ENCODE measurements around the gene NELL1.

Gene NELL1

DNA sequence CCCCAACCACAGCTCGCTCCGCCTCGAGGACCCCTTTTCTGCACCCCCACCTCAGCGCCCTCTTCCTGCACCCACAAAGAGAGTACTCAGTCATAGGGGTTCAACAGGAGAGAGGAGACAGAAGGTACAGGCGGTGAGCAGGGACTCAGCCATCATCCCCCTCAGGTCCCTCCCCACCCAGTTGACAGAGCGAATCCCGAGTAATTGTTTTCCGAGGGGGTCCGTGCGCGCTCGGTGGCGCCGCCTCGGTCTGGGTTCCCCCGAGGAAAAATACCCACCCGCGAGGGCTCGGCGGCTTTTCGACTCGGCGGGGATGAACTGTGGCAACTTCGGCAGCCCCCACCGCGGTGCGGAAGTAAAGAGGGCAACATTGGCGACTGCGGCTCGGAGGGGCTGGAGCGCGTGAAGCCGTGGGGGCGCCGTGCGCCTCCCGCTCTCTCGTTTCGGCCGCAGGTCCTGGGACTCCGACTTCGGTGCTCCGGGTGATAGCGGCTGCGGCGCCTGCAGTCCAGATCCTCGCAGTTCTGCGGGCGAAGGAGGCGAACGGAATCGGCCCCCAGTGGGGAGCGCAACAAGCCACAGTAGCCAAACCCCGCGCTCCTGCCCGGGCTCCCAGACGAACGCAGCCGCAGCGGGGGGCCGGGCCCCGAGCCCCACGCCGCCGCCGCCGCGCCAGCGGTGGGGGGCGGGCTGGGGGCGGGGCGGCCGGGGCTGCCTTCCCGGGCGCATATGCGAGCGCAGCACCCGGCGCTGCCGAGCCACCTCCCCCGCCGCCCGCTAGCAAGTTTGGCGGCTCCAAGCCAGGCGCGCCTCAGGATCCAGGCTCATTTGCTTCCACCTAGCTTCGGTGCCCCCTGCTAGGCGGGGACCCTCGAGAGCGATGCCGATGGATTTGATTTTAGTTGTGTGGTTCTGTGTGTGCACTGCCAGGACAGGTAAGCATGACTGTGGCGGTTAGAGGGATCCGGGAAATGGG lies at the start of gene NELL1:
NELL1 (plus strand) TSS at position 743 of the 976 bp plus-strand sequence.
- Histone ChIP-seq H3K27ac (no peak within 1 kb of the TSS), H3K9ac (ENCODE audit: insufficient read length) (no peak within 1 kb of the TSS), H3K9me3 (ENCODE audit: low read depth, low read length) (no peaks in the 10 kb centered on the region), H3K36me3 (ENCODE audit: insufficient read depth, low read length) (no peaks in the 10 kb centered on the region), H3K4me3 (peak within 1 kb of the TSS; percentile 73)
- TF ChIP-seq FOXP2 (optimal IDR thresholded peaks at IDR 0.05; ENCODE audit: control extremely low read depth, extremely low read length, insufficient read depth) (no peak), POLR2AphosphoS5 (IDR thresholded peaks at IDR 0.05; ENCODE audit: borderline replicate concordance, low read depth, low read length) (no peak), EZH2 (IDR thresholded peaks at IDR 0.05) (peak; percentile 46)
- DNase-seq (ENCODE audit: low read depth, low spot score) = no peak

DNA sequence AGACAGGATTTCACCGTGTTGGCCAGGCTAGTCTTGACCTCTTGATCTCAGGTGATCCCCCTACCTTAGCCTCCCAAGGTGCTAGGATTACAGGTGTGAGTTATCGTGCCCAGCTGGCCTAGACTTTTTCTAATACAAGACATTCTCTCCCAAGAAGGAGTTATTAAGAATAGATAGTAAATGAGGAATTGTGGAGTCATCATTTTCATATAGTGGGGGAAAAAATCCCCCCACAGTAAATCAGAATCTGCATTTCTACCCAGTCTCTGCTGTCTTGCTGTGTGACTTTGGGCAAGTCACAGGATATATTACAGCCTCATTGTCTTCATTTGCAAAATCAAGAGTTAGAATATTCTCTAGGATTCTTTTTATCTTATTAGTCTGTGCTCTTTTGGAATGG lies 48.4 kb upstream of the NELL1 start:
- DNase-seq (ENCODE audit: low read depth, low spot score) = no peak
- no peak for TF ChIP-seq EZH2 (IDR thresholded peaks at IDR 0.05)
- no peak for TF ChIP-seq FOXP2 (optimal IDR thresholded peaks at IDR 0.05; ENCODE audit: control extremely low read depth, extremely low read length, insufficient read depth)
- no peak for TF ChIP-seq POLR2AphosphoS5 (IDR thresholded peaks at IDR 0.05; ENCODE audit: borderline replicate concordance, low read depth, low read length)
- H3K36me3 ChIP-seq (ENCODE audit: insufficient read depth, low read length) = no peaks in the 10 kb centered on the region

DNA sequence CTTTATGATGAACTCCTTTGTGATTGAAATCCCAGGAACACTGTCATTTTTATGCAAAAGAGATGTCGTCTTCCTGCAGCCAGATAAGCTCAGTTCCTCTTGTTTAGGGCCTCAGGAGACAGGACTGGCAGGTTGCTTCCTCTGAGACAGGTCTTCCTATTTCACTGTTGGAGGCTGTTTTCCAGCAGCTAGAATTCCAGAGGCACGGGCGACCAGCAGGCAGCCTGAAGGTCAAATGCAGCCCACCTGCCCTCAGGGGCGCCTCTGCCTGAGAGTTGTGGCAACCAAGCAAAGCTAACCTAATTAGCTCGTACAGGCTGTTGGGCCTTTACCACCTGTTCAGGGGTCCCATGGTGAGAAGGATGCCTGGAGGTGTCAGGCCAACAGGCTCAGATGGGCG lies 47.7 kb upstream of the NELL1 start:
- Histone ChIP-seq H3K9ac (ENCODE audit: insufficient read length) (no peak overlapping the region), H3K9me3 (ENCODE audit: low read depth, low read length) (no peaks in the 10 kb centered on the region), H3K36me3 (ENCODE audit: insufficient read depth, low read length) (no peaks in the 10 kb centered on the region), H3K4me3 (no peak overlapping the region), H3K27ac (no peak overlapping the region)
- no peak for TF ChIP-seq EZH2 (IDR thresholded peaks at IDR 0.05)
- TF ChIP-seq POLR2AphosphoS5 (IDR thresholded peaks at IDR 0.05; ENCODE audit: borderline replicate concordance, low read depth, low read length) = no peak
- TF ChIP-seq FOXP2 (optimal IDR thresholded peaks at IDR 0.05; ENCODE audit: control extremely low read depth, extremely low read length, insufficient read depth) = no peak
- no peak for DNase-seq (ENCODE audit: low read depth, low spot score)

More for the DNA sequence above, 48.4 kb upstream of the NELL1 start:
- Histone ChIP-seq H3K9ac (ENCODE audit: insufficient read length) (no peak overlapping the region), H3K9me3 (ENCODE audit: low read depth, low read length) (no peaks in the 10 kb centered on the region), H3K4me3 (no peak overlapping the region), H3K27ac (no peak overlapping the region)

DNA sequence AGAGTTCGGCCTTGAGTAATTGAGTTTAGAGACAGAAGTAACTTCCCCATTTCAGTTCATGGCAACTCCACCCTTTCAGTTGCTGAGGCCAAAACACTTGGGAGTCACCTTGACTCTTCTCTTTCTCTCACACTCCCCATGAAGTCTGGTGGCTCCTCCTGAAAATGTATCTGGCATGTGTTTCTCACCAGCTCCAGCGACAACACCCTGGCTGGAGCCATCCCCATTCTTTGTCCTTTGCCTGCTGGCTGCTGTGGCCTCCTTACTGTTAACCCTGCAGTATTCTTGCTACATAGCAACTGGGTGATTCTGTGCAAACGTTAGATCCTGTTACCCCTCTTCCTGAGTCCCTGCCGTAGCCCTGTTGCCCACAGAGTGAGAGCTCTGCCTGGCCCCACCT lies 46.1 kb upstream of the NELL1 start:
- DNase-seq (ENCODE audit: low read depth, low spot score) = no peak
- H3K36me3 ChIP-seq (ENCODE audit: insufficient read depth, low read length) = no peaks in the 10 kb centered on the region
- TF ChIP-seq EZH2 (IDR thresholded peaks at IDR 0.05) = no peak
- no peak for TF ChIP-seq FOXP2 (optimal IDR thresholded peaks at IDR 0.05; ENCODE audit: control extremely low read depth, extremely low read length, insufficient read depth)
- no peak for TF ChIP-seq POLR2AphosphoS5 (IDR thresholded peaks at IDR 0.05; ENCODE audit: borderline replicate concordance, low read depth, low read length)
- H3K4me3 ChIP-seq = no peak overlapping the region
- H3K27ac ChIP-seq = no peak overlapping the region
- no peaks in the 10 kb centered on the region for H3K9me3 ChIP-seq (ENCODE audit: low read depth, low read length)
- no peak overlapping the region for H3K9ac ChIP-seq (ENCODE audit: insufficient read length)

DNA sequence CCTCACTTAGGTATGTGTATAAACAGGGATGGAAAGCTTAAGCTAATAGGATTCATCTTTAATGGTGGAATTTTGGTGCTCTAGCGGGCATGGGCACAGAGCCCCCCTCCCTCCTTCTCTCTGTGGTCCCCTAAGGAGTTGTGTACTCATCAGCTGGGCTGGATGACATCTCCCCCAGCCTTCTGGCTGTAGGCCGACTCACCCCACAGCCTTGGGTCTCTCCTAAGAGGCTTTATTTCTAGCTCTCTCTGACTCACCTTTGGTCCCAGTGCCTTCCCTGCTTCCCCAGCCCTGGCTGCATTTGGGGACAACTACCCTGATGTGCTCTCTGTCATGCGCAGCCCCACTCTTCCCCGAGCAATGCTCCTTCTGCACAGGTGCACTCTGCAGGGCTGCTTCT lies 43.1 kb upstream of the NELL1 start:
- TF ChIP-seq FOXP2 (optimal IDR thresholded peaks at IDR 0.05; ENCODE audit: control extremely low read depth, extremely low read length, insufficient read depth) (no peak), EZH2 (IDR thresholded peaks at IDR 0.05) (no peak), POLR2AphosphoS5 (IDR thresholded peaks at IDR 0.05; ENCODE audit: borderline replicate concordance, low read depth, low read length) (no peak)

DNA sequence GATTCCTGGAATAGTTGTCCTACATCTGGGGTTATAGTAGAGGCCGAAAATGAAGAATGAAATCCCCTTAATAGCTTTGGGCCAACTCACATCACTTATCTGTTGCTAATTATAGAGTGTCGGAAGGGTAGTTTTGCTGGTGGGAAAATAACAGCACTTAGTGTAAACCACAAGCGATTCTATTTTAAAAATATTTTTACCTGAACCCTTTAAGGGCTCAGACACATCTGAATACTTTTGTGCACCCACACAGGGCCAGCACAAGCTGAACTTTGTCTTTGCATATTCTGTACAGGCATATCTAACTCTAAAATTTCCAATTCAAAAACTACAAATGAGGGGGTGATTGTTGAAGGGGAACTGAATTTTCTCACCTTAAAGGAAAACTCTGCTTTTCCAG lies 42.4 kb upstream of the NELL1 start:
- Histone ChIP-seq H3K9ac (ENCODE audit: insufficient read length) (no peak overlapping the region), H3K9me3 (ENCODE audit: low read depth, low read length) (no peaks in the 10 kb centered on the region), H3K4me3 (no peak overlapping the region), H3K36me3 (ENCODE audit: insufficient read depth, low read length) (no peaks in the 10 kb centered on the region), H3K27ac (no peak overlapping the region)
- no peak for DNase-seq (ENCODE audit: low read depth, low spot score)
- no peak for TF ChIP-seq EZH2 (IDR thresholded peaks at IDR 0.05)
- TF ChIP-seq POLR2AphosphoS5 (IDR thresholded peaks at IDR 0.05; ENCODE audit: borderline replicate concordance, low read depth, low read length) = no peak
- TF ChIP-seq FOXP2 (optimal IDR thresholded peaks at IDR 0.05; ENCODE audit: control extremely low read depth, extremely low read length, insufficient read depth) = no peak

More for the DNA sequence above, 43.1 kb upstream of the NELL1 start:
- H3K9me3 ChIP-seq (ENCODE audit: low read depth, low read length) = no peaks in the 10 kb centered on the region
- H3K9ac ChIP-seq (ENCODE audit: insufficient read length) = no peak overlapping the region
- DNase-seq (ENCODE audit: low read depth, low spot score) = no peak
- H3K27ac ChIP-seq = no peak overlapping the region
- no peak overlapping the region for H3K4me3 ChIP-seq
- H3K36me3 ChIP-seq (ENCODE audit: insufficient read depth, low read length) = no peaks in the 10 kb centered on the region

DNA sequence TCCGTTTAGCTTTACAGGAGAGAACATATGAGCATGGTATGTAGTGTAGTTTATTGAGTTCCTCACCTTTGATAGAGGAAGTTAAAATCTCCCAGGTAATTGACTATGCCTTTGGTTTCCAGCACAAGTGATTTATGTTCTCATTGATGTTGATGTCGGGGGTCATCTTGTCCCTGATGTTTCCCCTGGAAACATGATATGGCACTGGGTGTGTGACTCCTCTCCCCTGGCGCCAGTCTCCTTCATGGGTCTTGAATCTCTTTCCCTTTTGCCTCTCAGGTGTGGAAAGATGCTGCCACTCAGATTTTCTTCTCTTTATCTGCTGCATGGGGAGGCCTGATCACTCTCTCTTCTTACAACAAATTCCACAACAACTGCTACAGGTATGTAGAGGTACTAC lies 41.7 kb upstream of the NELL1 start:
- H3K9ac ChIP-seq (ENCODE audit: insufficient read length) = no peak overlapping the region
- no peak overlapping the region for H3K27ac ChIP-seq
- H3K9me3 ChIP-seq (ENCODE audit: low read depth, low read length) = no peaks in the 10 kb centered on the region
- DNase-seq (ENCODE audit: low read depth, low spot score) = no peak
- TF ChIP-seq FOXP2 (optimal IDR thresholded peaks at IDR 0.05; ENCODE audit: control extremely low read depth, extremely low read length, insufficient read depth) (no peak), EZH2 (IDR thresholded peaks at IDR 0.05) (no peak), POLR2AphosphoS5 (IDR thresholded peaks at IDR 0.05; ENCODE audit: borderline replicate concordance, low read depth, low read length) (no peak)
- H3K4me3 ChIP-seq = no peak overlapping the region
- H3K36me3 ChIP-seq (ENCODE audit: insufficient read depth, low read length) = no peaks in the 10 kb centered on the region

DNA sequence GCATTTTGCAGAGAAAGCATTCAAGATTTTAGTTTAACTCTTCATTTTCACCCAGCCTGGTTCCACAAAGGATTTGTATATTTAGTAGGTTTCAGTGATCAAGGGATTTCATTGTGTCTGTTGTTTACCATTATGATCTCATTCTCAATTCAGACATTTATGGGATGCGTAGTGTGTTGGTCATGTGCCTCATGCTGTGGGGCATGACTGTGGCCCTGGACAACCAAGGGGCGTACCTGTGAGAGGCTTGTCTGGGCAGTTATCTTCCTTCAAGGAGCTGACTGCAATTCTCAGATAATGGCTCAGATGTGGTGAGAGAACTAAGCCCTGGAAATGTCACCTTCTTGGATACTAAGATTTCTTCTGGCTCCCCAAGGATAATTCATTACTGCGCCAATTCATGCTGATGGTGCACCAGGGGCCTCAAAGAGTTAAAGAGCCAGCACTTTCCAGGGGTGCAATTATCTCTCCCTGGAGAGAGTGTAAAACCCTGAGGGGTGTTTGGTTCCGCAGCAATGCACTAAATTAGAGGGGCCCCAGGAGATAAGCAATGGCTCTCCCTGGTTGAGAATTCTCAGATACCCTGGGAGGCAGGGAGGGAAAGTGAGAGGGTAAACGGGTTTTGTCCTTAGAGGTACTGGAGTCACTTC lies 37.7 kb upstream of the NELL1 start:
- no peak overlapping the region for H3K9ac ChIP-seq (ENCODE audit: insufficient read length)
- H3K27ac ChIP-seq = no peak overlapping the region
- DNase-seq (ENCODE audit: low read depth, low spot score) = no peak
- TF ChIP-seq EZH2 (IDR thresholded peaks at IDR 0.05) (no peak), POLR2AphosphoS5 (IDR thresholded peaks at IDR 0.05; ENCODE audit: borderline replicate concordance, low read depth, low read length) (no peak), FOXP2 (optimal IDR thresholded peaks at IDR 0.05; ENCODE audit: control extremely low read depth, extremely low read length, insufficient read depth) (no peak)
- no peaks in the 10 kb centered on the region for H3K36me3 ChIP-seq (ENCODE audit: insufficient read depth, low read length)
- H3K9me3 ChIP-seq (ENCODE audit: low read depth, low read length) = no peaks in the 10 kb centered on the region
- H3K4me3 ChIP-seq = no peak overlapping the region

All from SK-N-MC (cell line).